ENCODE measurements around the gene METTL16. TPM values are rescaled to one million over a fixed set of nuclear protein-coding genes. Genes with fewer than 3 reads are reported as not detected.

Gene METTL16
- total and polyA plus RNA-seq, 2 experiments from 2014 or later: 40.1 to 80.8 TPM

- no peak for TF ChIP-seq REST (IDR thresholded peaks at IDR 0.05; ENCODE audit: unreplicated experiment)
Measured at GRCh38 chr17:2419486-2419885, 92.2 kb downstream of the METTL16 start (continued).

- H3K27ac Mint-ChIP-seq: peak overlapping the region; percentile 30; the same call in 1 of the 2 replicates
- Histone ChIP-seq H3K79me2 (replicated peaks; ENCODE audit: insufficient read depth) (no peaks in the 10 kb centered on the region; the same call in 1 of the 2 replicates), H3K27ac (ENCODE audit: low read depth) (0 out of 2 replicates have a peak overlapping the region, but pooled peaks have one; percentile 72), H3K9me2 (ENCODE audit: insufficient read depth) (no peaks in the 10 kb centered on the region), H3K4me2 (no peak overlapping the region), H4K20me1 (replicated peaks; ENCODE audit: insufficient read depth) (peaks cover 17% of the 10 kb centered on the region), H3F3A (replicated peaks; ENCODE audit: low read depth) (peaks cover 20% of the 10 kb centered on the region), H2AFZ (no peak overlapping the region), H3K27me3 (ENCODE audit: insufficient read depth) (no peaks in the 10 kb centered on the region), H3K36me3 (ENCODE audit: insufficient read depth) (peaks cover 20% of the 10 kb centered on the region), H3K4me3 (no peak overlapping the region), H3K4me1 (ENCODE audit: insufficient read depth) (no peaks in the 10 kb centered on the region)
- ATAC-seq: no peak
- DNase-seq (ENCODE audit: low spot score): no peak
- H3K4me1 Mint-ChIP-seq: no peaks in the 10 kb centered on the region; the same call in 2 of the 3 replicates
- H3K27me3 Mint-ChIP-seq (ENCODE audit: insufficient read depth, low read depth, poor library complexity): peaks cover 10% of the 10 kb centered on the region
- no peak overlapping the region for H3K4me3 Mint-ChIP-seq
- no peaks in the 10 kb centered on the region for H3K9me3 Mint-ChIP-seq
- TF ChIP-seq CTCF (conservative IDR thresholded peaks at IDR 0.05; ENCODE audit: low read depth in 2 of 2): no peak
- no peak for TF ChIP-seq ZNF114 (CRISPR knock-in tag; IDR thresholded peaks at IDR 0.05)
- no peak for TF ChIP-seq JUNB (IDR thresholded peaks at IDR 0.05; ENCODE audit: unreplicated experiment)
- TF ChIP-seq EZH2phosphoT487 (IDR thresholded peaks at IDR 0.05; ENCODE audit: unreplicated experiment): no peak
- TF ChIP-seq NANOG (IDR thresholded peaks at IDR 0.05; ENCODE audit: borderline replicate concordance): no peak
- peaks cover 50% of the 10 kb centered on the region for H3K36me3 Mint-ChIP-seq (ENCODE audit: low read depth)
Measured at GRCh38 chr17:2418572-2418971, 93.1 kb downstream of the METTL16 start.

GRCh38 chr17:2416010-2416734 is 95.5 kb downstream of the METTL16 start:
- Histone ChIP-seq H3F3A (replicated peaks; ENCODE audit: low read depth) (peaks cover 20% of the 10 kb centered on the region), H3K27me3 (ENCODE audit: insufficient read depth) (no peaks in the 10 kb centered on the region), H3K79me2 (replicated peaks; ENCODE audit: insufficient read depth) (no peaks in the 10 kb centered on the region; the same call in 1 of the 2 replicates), H3K9me2 (ENCODE audit: insufficient read depth) (no peaks in the 10 kb centered on the region), H3K4me2 (no peak overlapping the region), H3K36me3 (ENCODE audit: insufficient read depth) (peaks cover 22% of the 10 kb centered on the region), H3K4me1 (ENCODE audit: insufficient read depth) (no peaks in the 10 kb centered on the region), H3K4me3 (no peak overlapping the region), H3K27ac (ENCODE audit: low read depth) (peak overlapping the region; percentile 50), H4K20me1 (replicated peaks; ENCODE audit: insufficient read depth) (peaks cover 19% of the 10 kb centered on the region), H2AFZ (no peak overlapping the region)
- DNase-seq (ENCODE audit: low spot score): peak; percentile 92
- TF ChIP-seq CTCF (conservative IDR thresholded peaks at IDR 0.05; ENCODE audit: low read depth in 2 of 2): peak; percentile 95 to 98
- TF ChIP-seq CREB1 (CRISPR knock-in tag; IDR thresholded peaks at IDR 0.05; ENCODE audit: low read depth): no peak
- H3K9me3 Mint-ChIP-seq: no peaks in the 10 kb centered on the region
- peaks cover 10% of the 10 kb centered on the region for H3K27me3 Mint-ChIP-seq (ENCODE audit: insufficient read depth, low read depth, poor library complexity)
- ATAC-seq: peak; percentile 81
- H3K4me1 Mint-ChIP-seq: peaks cover 2% of the 10 kb centered on the region; the same call in 2 of the 3 replicates
- no peak overlapping the region for H3K27ac Mint-ChIP-seq
- H3K36me3 Mint-ChIP-seq (ENCODE audit: low read depth): peaks cover 47% of the 10 kb centered on the region
- H3K4me3 Mint-ChIP-seq: no peak overlapping the region; the same call in 2 of the 3 replicates

All from GM23338 (cell line).